Thoracic aorta (tissue), 2 donors: Measurements from ENCODE around the gene TIMM22. TPM values are rescaled to one million over a fixed set of nuclear protein-coding genes. Genes with fewer than 3 reads are reported as not detected.

Experiments
- ATAC-seq: fragments of 150-250 bp; one replicate; pipeline ENCODE4 v1.8.0; 2017; ENCODE audit warnings: low read depth; ENCODE audit not compliant: insufficient number of reproducible peaks, low FRiP score
- DNase-seq: peaks from one replicate; pipeline ENCODE4 v3.0.0-alpha.2; 2020; ENCODE audit warnings: low spot score
- H3K27ac ChIP-seq, 2 donors: fragments of 200-600 bp; sonication (generic); 1 replicate in 1 of 2; 2 replicates in 1 of 2; pipeline ENCODE4 v1.5.1; 2016; ENCODE audit warnings: mild to moderate bottlenecking in 2 of 2, moderate library complexity in 2 of 2
- H3K27me3 ChIP-seq: fragments of 200-600 bp; sonication (generic); replicated peaks from 2 replicates; pipeline ENCODE4 v1.6.0; 2016; ENCODE audit warnings: mild to moderate bottlenecking; ENCODE audit not compliant: insufficient read depth
- H3K36me3 ChIP-seq: fragments of 200-600 bp; sonication (generic); one replicate; pipeline ENCODE4 v1.5.1; 2016
- H3K4me1 ChIP-seq, 2 donors: fragments of 200-600 bp; sonication (generic); 1 replicate in 1 of 2; 2 replicates in 1 of 2; pipeline versions ENCODE4 v1.5.1 to v1.6.0; 2016; ENCODE audit warnings: low read depth in 2 of 2, mild to moderate bottlenecking in 1 of 2; ENCODE audit not compliant: control insufficient read depth in 1 of 2
- H3K4me3 ChIP-seq: fragments of 200-600 bp; sonication (generic); 2 replicates; pipeline ENCODE4 v1.5.1; 2016; ENCODE audit warnings: mild to moderate bottlenecking
- H3K9me3 ChIP-seq: fragments of 200-600 bp; sonication (generic); 2 replicates; pipeline ENCODE4 v1.5.1; 2016
- total RNA-seq, 2 donors: library from RNA; depleted of rRNA; stranded (reverse); fragments of >200 nt; gene quantifications; one replicate each; pipeline versions ENCODE4 v1.1.0 to v1.2.3, GENCODE V29; 2016
- TF ChIP-seq, protein P1 (sequence below): fragments of 200-600 bp; sonication (generic); IDR thresholded peaks from one replicate; pipeline ENCODE4 v1.5.1; 2019; ENCODE audit warnings: antibody characterized with exemption

Gene TIMM22
- total RNA-seq, 2 donors from 2014 or later = 12.6 to 13.0 TPM

DNA sequence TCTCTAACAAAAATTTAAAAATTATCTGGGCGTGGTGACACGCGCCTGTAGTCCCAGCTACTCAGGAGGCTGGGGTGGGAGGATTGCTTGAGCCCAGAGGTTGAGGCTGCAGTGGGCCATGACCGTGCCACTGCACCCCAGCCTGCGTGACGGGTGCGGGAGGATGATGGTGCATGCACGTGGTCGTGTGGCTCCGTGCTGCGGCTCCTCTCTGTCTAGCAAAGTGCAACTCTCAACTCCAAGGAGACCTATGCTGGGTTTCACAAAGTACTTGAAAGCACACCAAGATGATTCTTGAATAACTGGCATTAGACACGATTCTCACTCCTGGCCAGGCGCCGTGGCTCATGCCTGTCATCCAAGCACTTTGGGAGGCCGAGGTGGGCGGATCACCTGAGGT lies 43.2 kb upstream of the TIMM22 start:
- peaks cover 0 to 31% of the 10 kb centered on the region in 2 donors for H3K4me1 ChIP-seq
- ATAC-seq (no peak), DNase-seq (no peak)
- no peak overlapping the region for H3K4me3 ChIP-seq
- no peaks in the 10 kb centered on the region for H3K9me3 ChIP-seq
- no peaks in the 10 kb centered on the region for H3K27me3 ChIP-seq
- TF ChIP-seq, protein P1, sequence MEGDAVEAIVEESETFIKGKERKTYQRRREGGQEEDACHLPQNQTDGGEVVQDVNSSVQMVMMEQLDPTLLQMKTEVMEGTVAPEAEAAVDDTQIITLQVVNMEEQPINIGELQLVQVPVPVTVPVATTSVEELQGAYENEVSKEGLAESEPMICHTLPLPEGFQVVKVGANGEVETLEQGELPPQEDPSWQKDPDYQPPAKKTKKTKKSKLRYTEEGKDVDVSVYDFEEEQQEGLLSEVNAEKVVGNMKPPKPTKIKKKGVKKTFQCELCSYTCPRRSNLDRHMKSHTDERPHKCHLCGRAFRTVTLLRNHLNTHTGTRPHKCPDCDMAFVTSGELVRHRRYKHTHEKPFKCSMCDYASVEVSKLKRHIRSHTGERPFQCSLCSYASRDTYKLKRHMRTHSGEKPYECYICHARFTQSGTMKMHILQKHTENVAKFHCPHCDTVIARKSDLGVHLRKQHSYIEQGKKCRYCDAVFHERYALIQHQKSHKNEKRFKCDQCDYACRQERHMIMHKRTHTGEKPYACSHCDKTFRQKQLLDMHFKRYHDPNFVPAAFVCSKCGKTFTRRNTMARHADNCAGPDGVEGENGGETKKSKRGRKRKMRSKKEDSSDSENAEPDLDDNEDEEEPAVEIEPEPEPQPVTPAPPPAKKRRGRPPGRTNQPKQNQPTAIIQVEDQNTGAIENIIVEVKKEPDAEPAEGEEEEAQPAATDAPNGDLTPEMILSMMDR = no peak
- peak overlapping the region in 1 of 2 donors; percentile 1 for H3K27ac ChIP-seq
- no peaks in the 10 kb centered on the region for H3K36me3 ChIP-seq

DNA sequence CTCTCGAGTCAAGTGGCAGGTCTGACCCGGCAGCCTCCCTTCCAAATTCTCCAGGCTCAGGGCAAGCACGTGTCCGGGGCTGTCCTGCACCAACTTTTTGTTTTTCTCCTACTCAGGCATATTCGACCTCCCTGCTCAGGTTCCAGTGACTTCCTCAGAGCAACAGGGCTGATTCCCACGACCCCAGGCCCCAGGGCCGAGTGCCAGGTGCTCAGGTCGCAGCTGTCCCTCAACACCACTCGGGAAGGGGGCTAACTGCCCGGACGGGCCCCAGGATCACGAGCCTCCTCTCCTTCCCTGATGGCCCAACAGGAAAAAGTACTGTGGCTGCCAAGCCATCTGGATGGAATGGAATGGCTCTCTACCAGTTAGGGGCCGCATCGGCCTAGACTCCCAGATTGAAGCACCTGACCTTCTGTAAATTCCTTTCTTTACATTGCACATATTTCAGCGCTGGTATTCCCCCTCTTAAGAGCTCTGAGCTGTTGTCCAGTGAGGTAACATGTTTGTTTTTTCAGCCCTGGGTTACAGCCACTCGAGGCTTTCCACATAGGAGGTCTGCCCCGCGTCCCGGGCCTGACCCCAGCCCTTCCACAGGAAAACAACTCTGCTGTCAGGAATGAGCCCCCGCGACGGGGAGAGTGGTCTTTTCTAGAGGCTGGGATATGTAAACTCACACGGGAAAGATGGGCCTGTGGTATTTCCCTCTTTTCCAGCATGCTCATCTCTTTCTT lies 42.3 kb upstream of the TIMM22 start:
- Histone ChIP-seq H3K4me1 (peaks cover 0 to 31% of the 10 kb centered on the region in 2 donors), H3K9me3 (no peaks in the 10 kb centered on the region), H3K27me3 (no peaks in the 10 kb centered on the region), H3K27ac (peak overlapping the region; percentile 43 to 59), H3K4me3 (no peak overlapping the region), H3K36me3 (no peaks in the 10 kb centered on the region)
- TF ChIP-seq, protein P1 = no peak
- no peak for DNase-seq
- ATAC-seq = no peak

DNA sequence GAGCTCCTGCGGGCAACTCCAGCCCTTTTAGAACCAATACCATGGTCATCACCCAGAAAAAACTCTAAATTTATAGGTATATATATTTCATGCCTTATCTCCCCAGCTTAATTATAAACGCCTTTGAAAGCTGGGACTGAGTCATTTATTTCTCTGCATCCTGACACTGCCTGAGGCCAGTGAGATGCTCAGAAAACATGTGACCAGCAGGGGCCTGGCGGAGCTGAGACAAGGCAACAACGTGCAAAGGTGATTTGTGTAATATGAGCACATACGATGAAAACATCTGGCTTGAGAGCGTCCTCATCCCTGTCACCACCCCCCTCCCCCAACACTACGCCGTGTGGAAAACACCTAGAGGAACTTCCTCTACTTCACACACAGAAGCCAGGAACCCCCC lies 40.0 kb upstream of the TIMM22 start:
- Histone ChIP-seq H3K27me3 (no peaks in the 10 kb centered on the region), H3K4me1 (peaks cover 0 to 10% of the 10 kb centered on the region in 2 donors), H3K27ac (no peak overlapping the region), H3K36me3 (no peaks in the 10 kb centered on the region), H3K9me3 (no peaks in the 10 kb centered on the region), H3K4me3 (no peak overlapping the region)
- DNase-seq (no peak), ATAC-seq (no peak)
- TF ChIP-seq, protein P1 = no peak

DNA sequence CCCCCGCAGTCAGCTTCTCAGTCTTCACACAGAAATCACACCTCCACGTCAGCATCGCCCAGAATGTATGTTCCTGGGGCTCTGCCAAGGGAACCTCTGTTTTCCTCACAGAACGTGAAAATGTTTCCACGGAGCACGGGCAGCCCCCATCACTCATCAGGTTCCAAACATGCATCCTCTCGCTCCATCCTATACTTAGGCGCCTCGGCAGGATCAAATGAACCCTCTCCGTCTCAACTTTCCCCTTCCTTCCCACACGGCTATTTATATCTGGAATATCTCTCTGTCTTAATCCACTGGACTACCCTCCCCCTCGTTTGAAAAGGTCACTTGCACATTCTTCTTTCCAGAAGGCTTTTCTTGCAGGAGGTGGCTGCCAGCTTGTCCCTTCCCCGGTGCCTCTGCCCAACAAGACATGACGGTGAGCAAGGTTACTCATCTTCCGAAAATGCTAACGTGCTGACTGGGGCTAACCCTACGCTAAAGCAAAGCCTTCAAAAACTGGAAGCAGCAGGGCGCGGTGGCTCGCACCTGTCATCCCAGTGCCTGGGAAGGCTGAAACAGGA lies 39.0 kb upstream of the TIMM22 start:
- Histone ChIP-seq H3K9me3 (no peaks in the 10 kb centered on the region), H3K4me3 (no peak overlapping the region), H3K4me1 (peaks cover 0 to 9% of the 10 kb centered on the region in 2 donors), H3K27ac (no peak overlapping the region), H3K27me3 (no peaks in the 10 kb centered on the region), H3K36me3 (no peaks in the 10 kb centered on the region)
- ATAC-seq = no peak
- TF ChIP-seq, protein P1 = no peak
- DNase-seq = no peak

DNA sequence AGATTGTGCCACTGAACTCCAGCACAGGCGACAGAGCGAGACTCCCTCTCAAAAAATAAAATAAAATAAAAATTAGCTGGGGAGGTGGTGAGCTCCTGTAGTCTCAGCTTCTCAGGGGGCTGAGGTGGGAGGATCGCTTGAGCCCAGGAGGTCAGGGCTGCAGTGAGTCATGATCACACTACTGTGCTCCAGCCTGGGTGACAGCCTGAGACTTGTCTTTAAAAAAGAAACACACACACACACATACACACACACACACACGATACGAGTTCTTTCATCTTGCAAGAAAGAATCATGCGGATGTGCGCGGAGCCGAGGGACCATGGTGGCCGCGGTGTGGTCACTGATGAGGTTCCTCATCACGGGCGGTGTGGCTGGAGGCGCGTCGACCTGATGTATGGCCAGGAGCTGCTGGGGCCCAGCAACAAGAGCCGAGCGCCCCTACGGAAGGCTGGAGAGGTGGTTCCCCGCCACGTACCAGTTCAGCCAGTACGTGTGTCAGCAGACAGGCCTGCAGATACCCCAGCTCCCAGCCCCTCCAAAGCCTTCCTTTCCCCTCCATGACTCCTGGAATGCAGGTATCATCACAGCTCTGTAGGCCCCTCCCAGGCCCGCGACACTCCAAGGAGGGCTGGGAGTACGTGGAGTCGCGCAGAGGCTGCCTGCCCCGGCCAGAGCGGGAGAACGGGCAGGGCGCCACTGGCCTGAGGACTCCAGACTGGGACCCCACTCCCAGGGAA lies 38.0 kb upstream of the TIMM22 start:
- TF ChIP-seq, protein P1 = no peak
- H3K4me3 ChIP-seq = no peak overlapping the region
- H3K9me3 ChIP-seq = no peaks in the 10 kb centered on the region
- H3K36me3 ChIP-seq = no peaks in the 10 kb centered on the region
- no peak for DNase-seq
- peaks cover 0 to 9% of the 10 kb centered on the region in 2 donors for H3K4me1 ChIP-seq
- ATAC-seq = no peak
- H3K27ac ChIP-seq = no peak overlapping the region
- H3K27me3 ChIP-seq = no peaks in the 10 kb centered on the region
